Liver (tissue), 9 donors: ENCODE data around the gene MSMP. TPM values are rescaled to one million over a fixed set of nuclear protein-coding genes. Genes with fewer than 3 reads are reported as not detected.
A peak's percentile ranks its signal among the peaks of the same experiment; 100 is the strongest.

Experiments
- DNase-seq: peaks from one replicate; pipeline ENCODE4 v3.0.0-alpha.2; 2017; ENCODE audit warnings: low spot score
- H3K27ac ChIP-seq, 2 donors: one replicate each; pipeline ENCODE4 v1.7.0; 2013; ENCODE audit warnings: inconsistent platforms in 2 of 2, low read length in 2 of 2, control low read depth in 1 of 2, low read depth in 1 of 2, mild to moderate bottlenecking in 1 of 2
- H3K27me3 ChIP-seq, 4 donors: one replicate each; pipeline versions ENCODE4 v1.6.1 to v1.7.0; 2013; ENCODE audit warnings: low read length in 3 of 4, inconsistent platforms in 1 of 4, mild to moderate bottlenecking in 1 of 4, moderate library complexity in 1 of 4; ENCODE audit not compliant: control insufficient read depth in 4 of 4, insufficient read depth in 4 of 4
- H3K36me3 ChIP-seq, 4 donors: one replicate each; pipeline versions ENCODE4 v1.6.1 to v1.7.0; 2013; ENCODE audit warnings: low read length in 3 of 4, mild to moderate bottlenecking in 3 of 4, low read depth in 1 of 4, moderate library complexity in 1 of 4; ENCODE audit not compliant: control insufficient read depth in 4 of 4, insufficient read depth in 3 of 4
- H3K4me1 ChIP-seq, 4 donors: one replicate each; pipeline versions ENCODE4 v1.6.1 to v1.7.0; 2013; ENCODE audit warnings: low read length in 3 of 4, mild to moderate bottlenecking in 3 of 4, moderate library complexity in 1 of 4; ENCODE audit not compliant: control insufficient read depth in 4 of 4, insufficient read depth in 4 of 4
- H3K4me3 ChIP-seq, 3 donors: one replicate each; pipeline versions ENCODE4 v1.6.1 to v1.7.0; 2013; ENCODE audit warnings: low read length in 3 of 3, control low read depth in 1 of 3, low read depth in 1 of 3, mild to moderate bottlenecking in 1 of 3
- H3K9ac ChIP-seq, 2 donors: one replicate each; pipeline ENCODE4 v1.7.0; 2013; ENCODE audit warnings: low read length in 2 of 2, mild to moderate bottlenecking in 2 of 2, moderate library complexity in 2 of 2, control low read depth in 1 of 2, low read depth in 1 of 2
- H3K9me3 ChIP-seq, 4 donors: one replicate each; pipeline versions ENCODE4 v1.6.1 to v1.7.0; 2013; ENCODE audit warnings: low read length in 3 of 4; ENCODE audit not compliant: control insufficient read depth in 4 of 4
- EGR1 ChIP-seq, 2 donors: IDR thresholded peaks; 2 replicates each; pipeline ENCODE4 v1.6.1; 2016 to 2018; ENCODE audit warnings: antibody characterized with exemption in 2 of 2, low read depth in 2 of 2
- FOXA2 ChIP-seq: IDR thresholded peaks from 2 replicates; pipeline ENCODE4 v1.6.1; 2016; ENCODE audit warnings: antibody characterized with exemption
- GABPA ChIP-seq, 2 donors: IDR thresholded peaks in 1 of 2; conservative IDR thresholded peaks in 1 of 2; 2 replicates each; pipeline ENCODE4 v1.6.1; 2016; ENCODE audit warnings: antibody characterized with exemption in 2 of 2, mild to moderate bottlenecking in 1 of 2, moderate library complexity in 1 of 2
- HNF4A ChIP-seq, 2 donors: conservative IDR thresholded peaks; 2 replicates each; pipeline ENCODE4 v1.6.1; 2016; ENCODE audit warnings: antibody characterized with exemption in 2 of 2, mild to moderate bottlenecking in 2 of 2
- JUND ChIP-seq, 2 donors: IDR thresholded peaks; 2 replicates each; pipeline ENCODE4 v1.6.1; 2016; ENCODE audit warnings: antibody characterized with exemption in 2 of 2
- NR2F2 ChIP-seq: IDR thresholded peaks from 2 replicates; pipeline ENCODE4 v1.6.1; 2016; ENCODE audit warnings: antibody characterized with exemption
- RAD21 ChIP-seq, 2 donors: IDR thresholded peaks; 2 replicates each; pipeline ENCODE4 v1.6.1; 2016; ENCODE audit warnings: antibody characterized with exemption in 2 of 2, mild to moderate bottlenecking in 2 of 2
- RXRA ChIP-seq, 2 donors: IDR thresholded peaks; 2 replicates each; pipeline ENCODE4 v1.6.1; 2017 to 2018; ENCODE audit warnings: antibody characterized with exemption in 2 of 2, mild to moderate bottlenecking in 1 of 2
- SP1 ChIP-seq: IDR thresholded peaks from 2 replicates; pipeline ENCODE4 v1.6.1; 2018; ENCODE audit warnings: antibody characterized with exemption, mild to moderate bottlenecking
- TAF1 ChIP-seq: conservative IDR thresholded peaks from 2 replicates; pipeline ENCODE4 v1.6.1; 2016; ENCODE audit warnings: antibody characterized with exemption, mild to moderate bottlenecking
- YY1 ChIP-seq: IDR thresholded peaks from 2 replicates; pipeline ENCODE4 v1.6.1; 2016; ENCODE audit warnings: antibody characterized with exemption, mild to moderate bottlenecking
- WGBS: extraction: QIAGEN DNeasy Blood & Tissue Kit; methylation state at CpG from one replicate; pipeline ENCODE4 v1.1.7; 2013; 5-methylcytosine and 5-hydroxymethylcytosine counted together
- polyA plus RNA-seq, 2 donors: library from polyadenylated mRNA; stranded (reverse) in 1 of 2; unstranded in 1 of 2; fragments of 200-250 nt in 1 of 2; fragments of >200 nt in 1 of 2; fragmentation: Nextera tagmentation in 1 of 2; extraction: Ambion mirVana in 1 of 2; gene quantifications; one replicate each; pipeline versions ENCODE4 v1.2.1 to v1.2.3, GENCODE V29; 2013 to 2015
- total RNA-seq, 2 donors: library from RNA; depleted of rRNA; stranded (reverse); fragments of >200 nt; gene quantifications; one replicate each; pipeline ENCODE4 v1.2.3, GENCODE V29; 2014
- TF ChIP-seq, protein P1 (sequence below): IDR thresholded peaks from 2 replicates; pipeline ENCODE4 v1.6.1; 2016; ENCODE audit warnings: antibody characterized with exemption
- TF ChIP-seq, protein P2 (sequence below): IDR thresholded peaks from 2 replicates; pipeline ENCODE4 v1.6.1; 2016; ENCODE audit warnings: antibody characterized with exemption
- TF ChIP-seq, protein P3 (sequence below): fragments of 150-350 bp; IDR thresholded peaks from 2 replicates; pipeline ENCODE4 v1.5.1; 2017; ENCODE audit warnings: improper control_type of control experiment, low read depth, low read length; ENCODE audit not compliant: missing input control
- TF ChIP-seq, protein P4 (sequence below): IDR thresholded peaks from 2 replicates; pipeline ENCODE4 v1.6.1; 2016; ENCODE audit warnings: antibody characterized with exemption, mild to moderate bottlenecking
- TF ChIP-seq, protein P5 (sequence below): IDR thresholded peaks from 2 replicates; pipeline ENCODE4 v1.6.1; 2016; ENCODE audit warnings: antibody characterized with exemption
- donor health status: healthy.
- donor health status: healthy.
- donor health status: healthy.
- donor health status: healthy.
- donor health status: healthy.

Gene MSMP
- total and polyA plus RNA-seq, 4 donors = not detected

DNA sequence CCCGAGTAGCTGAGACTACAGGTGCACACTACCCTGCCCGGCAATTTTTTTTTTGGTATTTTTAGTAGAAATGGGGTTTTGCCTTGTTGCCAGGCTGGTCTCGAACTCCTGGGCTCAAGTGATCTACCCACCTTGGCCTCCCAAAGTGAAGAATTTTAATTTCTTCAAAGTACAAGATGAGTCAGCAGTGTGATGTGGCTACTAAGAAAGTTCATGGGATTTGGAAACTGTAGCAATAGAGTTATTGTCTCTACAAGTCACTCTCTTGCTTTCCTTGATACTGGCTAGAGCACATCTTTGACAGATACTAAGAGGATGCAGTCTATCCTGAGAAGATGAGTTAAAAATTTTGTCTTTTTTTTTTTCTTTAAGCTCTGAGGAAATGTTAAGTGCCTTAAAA, 20.0 kb downstream of the MSMP start (continued):
- TF ChIP-seq, protein P1, sequence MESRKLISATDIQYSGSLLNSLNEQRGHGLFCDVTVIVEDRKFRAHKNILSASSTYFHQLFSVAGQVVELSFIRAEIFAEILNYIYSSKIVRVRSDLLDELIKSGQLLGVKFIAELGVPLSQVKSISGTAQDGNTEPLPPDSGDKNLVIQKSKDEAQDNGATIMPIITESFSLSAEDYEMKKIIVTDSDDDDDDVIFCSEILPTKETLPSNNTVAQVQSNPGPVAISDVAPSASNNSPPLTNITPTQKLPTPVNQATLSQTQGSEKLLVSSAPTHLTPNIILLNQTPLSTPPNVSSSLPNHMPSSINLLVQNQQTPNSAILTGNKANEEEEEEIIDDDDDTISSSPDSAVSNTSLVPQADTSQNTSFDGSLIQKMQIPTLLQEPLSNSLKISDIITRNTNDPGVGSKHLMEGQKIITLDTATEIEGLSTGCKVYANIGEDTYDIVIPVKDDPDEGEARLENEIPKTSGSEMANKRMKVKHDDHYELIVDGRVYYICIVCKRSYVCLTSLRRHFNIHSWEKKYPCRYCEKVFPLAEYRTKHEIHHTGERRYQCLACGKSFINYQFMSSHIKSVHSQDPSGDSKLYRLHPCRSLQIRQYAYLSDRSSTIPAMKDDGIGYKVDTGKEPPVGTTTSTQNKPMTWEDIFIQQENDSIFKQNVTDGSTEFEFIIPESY = no peak
- no peak for TF ChIP-seq TAF1
- no peak for TF ChIP-seq EGR1 (IDR thresholded peaks at IDR 0.05; ENCODE audit: low read depth in 2 of 2)
- TF ChIP-seq, protein P2, sequence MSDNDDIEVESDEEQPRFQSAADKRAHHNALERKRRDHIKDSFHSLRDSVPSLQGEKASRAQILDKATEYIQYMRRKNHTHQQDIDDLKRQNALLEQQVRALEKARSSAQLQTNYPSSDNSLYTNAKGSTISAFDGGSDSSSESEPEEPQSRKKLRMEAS = no peak
- no peak for TF ChIP-seq HNF4A (conservative IDR thresholded peaks at IDR 0.05)
- TF ChIP-seq NR2F2 = no peak

DNA sequence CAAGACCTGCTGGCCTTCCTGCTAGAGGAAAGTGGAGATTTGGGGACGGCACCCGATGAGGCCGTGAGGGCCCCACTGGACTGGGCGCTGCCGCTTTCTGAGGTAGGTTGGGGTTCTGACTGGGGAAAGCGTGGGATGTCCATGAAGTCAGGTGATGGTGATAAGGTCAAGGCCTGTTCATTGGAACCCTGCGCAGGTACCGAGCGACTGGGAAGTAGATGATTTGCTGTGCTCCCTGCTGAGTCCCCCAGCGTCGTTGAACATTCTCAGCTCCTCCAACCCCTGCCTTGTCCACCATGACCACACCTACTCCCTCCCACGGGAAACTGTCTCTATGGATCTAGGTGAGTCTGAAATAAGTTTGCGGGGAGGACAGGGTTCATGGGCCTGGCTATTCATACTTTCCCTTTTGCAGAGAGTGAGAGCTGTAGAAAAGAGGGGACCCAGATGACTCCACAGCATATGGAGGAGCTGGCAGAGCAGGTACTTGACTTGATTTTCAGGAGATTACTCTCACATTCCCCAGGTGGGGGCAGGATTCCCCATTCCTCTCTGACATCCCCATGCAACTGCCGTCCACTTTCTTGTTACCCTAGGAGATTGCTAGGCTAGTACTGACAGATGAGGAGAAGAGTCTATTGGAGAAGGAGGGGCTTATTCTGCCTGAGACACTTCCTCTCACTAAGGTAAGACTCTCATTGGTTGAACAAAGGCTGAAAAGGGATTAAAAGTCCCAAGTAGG, 21.1 kb downstream of the MSMP start:
- Histone ChIP-seq H3K27ac (peak overlapping the region; percentile 95 to 98), H3K36me3 (peaks cover 4 to 26% (median 18%) of the 10 kb centered on the region in 4 donors), H3K9me3 (no peaks in the 10 kb centered on the region), H3K4me1 (peaks cover 17 to 55% (median 42%) of the 10 kb centered on the region in 4 donors), H3K9ac (peak overlapping the region; percentile 83 to 89), H3K4me3 (peak overlapping the region; percentile 75 to 90 (median 87)), H3K27me3 (no peaks in the 10 kb centered on the region)
- TF ChIP-seq RXRA (IDR thresholded peaks at IDR 0.05) (no peak), YY1 (no peak), JUND (IDR thresholded peaks at IDR 0.05) (no peak), FOXA2 (no peak), SP1 (no peak)
- TF ChIP-seq, protein P3, sequence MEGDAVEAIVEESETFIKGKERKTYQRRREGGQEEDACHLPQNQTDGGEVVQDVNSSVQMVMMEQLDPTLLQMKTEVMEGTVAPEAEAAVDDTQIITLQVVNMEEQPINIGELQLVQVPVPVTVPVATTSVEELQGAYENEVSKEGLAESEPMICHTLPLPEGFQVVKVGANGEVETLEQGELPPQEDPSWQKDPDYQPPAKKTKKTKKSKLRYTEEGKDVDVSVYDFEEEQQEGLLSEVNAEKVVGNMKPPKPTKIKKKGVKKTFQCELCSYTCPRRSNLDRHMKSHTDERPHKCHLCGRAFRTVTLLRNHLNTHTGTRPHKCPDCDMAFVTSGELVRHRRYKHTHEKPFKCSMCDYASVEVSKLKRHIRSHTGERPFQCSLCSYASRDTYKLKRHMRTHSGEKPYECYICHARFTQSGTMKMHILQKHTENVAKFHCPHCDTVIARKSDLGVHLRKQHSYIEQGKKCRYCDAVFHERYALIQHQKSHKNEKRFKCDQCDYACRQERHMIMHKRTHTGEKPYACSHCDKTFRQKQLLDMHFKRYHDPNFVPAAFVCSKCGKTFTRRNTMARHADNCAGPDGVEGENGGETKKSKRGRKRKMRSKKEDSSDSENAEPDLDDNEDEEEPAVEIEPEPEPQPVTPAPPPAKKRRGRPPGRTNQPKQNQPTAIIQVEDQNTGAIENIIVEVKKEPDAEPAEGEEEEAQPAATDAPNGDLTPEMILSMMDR = no peak
- under 1% methylated on average over 14 of the region's 14 CpGs for WGBS
- DNase-seq = no peak

DNA sequence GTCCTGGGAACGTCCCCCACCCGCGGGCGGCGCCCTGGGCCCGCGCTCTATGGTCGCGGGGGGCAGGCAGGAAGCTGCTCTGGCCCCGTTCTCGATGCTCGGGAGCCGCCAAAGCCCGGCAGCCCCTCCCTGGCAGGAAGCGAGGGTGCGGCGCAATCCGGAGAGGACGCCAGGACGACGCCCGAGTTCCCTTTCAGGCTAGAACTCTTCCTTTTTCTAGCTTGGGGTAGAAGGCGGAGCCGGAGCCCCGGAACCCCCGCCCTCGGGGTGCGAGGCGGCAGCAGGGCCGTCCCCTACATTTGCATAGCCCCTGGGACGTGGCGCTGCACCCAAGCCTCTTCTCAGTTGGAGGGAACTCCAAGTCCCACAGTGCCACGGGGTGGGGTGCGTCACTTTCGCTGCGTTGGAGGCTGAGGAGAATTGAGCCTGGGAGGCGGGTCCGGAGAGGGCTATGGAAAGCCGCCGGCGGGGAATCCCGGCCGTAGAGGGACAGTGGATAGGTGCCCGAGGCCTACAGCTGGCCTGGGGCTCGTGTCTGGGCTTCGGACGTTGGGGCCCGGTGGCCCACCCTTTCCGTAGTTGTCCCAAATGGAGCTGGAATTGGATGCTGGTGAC, 21.8 kb downstream of the MSMP start, which contains the start of the genes CREB3 and TLN1:
CREB3 (plus strand) TSS at position 482 of the 615 bp plus-strand sequence; CDS start at position 589, 107 bp downstream.
TLN1 (minus strand) TSS at position 11 of the 615 bp plus-strand sequence. CDS start 6,501 bp downstream, outside the sequence.
- peaks cover 20 to 62% (median 48%) of the 10 kb centered on the region in 4 donors for H3K4me1 ChIP-seq
- peaks cover 4 to 20% (median 11%) of the 10 kb centered on the region in 4 donors for H3K36me3 ChIP-seq
- peak within 1 kb of the TSS; percentile 95 to 98 for H3K27ac ChIP-seq
- DNase-seq = peak; percentile 93
- no peaks in the 10 kb centered on the region for H3K9me3 ChIP-seq
- H3K4me3 ChIP-seq = peak within 1 kb of the TSS; percentile 75 to 91 (median 90)
- WGBS = under 1% methylated on average over 49 of the region's 49 CpGs
- H3K9ac ChIP-seq = peak within 1 kb of the TSS; percentile 89 to 96
- no peaks in the 10 kb centered on the region for H3K27me3 ChIP-seq
- TF ChIP-seq EGR1 (IDR thresholded peaks at IDR 0.05; ENCODE audit: low read depth in 2 of 2) (peak; percentile 66 to 72), NR2F2 (peak; percentile 65), RAD21 (IDR thresholded peaks at IDR 0.05) (peak; percentile 44 to 47), YY1 (peak; percentile 93), GABPA (IDR thresholded peaks at IDR 0.05 in 1 of 2, conservative IDR thresholded peaks at IDR 0.05 in 1 of 2) (peak; percentile 74 to 91)
- TF ChIP-seq, protein P4, sequence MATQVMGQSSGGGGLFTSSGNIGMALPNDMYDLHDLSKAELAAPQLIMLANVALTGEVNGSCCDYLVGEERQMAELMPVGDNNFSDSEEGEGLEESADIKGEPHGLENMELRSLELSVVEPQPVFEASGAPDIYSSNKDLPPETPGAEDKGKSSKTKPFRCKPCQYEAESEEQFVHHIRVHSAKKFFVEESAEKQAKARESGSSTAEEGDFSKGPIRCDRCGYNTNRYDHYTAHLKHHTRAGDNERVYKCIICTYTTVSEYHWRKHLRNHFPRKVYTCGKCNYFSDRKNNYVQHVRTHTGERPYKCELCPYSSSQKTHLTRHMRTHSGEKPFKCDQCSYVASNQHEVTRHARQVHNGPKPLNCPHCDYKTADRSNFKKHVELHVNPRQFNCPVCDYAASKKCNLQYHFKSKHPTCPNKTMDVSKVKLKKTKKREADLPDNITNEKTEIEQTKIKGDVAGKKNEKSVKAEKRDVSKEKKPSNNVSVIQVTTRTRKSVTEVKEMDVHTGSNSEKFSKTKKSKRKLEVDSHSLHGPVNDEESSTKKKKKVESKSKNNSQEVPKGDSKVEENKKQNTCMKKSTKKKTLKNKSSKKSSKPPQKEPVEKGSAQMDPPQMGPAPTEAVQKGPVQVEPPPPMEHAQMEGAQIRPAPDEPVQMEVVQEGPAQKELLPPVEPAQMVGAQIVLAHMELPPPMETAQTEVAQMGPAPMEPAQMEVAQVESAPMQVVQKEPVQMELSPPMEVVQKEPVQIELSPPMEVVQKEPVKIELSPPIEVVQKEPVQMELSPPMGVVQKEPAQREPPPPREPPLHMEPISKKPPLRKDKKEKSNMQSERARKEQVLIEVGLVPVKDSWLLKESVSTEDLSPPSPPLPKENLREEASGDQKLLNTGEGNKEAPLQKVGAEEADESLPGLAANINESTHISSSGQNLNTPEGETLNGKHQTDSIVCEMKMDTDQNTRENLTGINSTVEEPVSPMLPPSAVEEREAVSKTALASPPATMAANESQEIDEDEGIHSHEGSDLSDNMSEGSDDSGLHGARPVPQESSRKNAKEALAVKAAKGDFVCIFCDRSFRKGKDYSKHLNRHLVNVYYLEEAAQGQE = peak; percentile 88
- TF ChIP-seq, protein P1 = no peak
- TF ChIP-seq, protein P5, sequence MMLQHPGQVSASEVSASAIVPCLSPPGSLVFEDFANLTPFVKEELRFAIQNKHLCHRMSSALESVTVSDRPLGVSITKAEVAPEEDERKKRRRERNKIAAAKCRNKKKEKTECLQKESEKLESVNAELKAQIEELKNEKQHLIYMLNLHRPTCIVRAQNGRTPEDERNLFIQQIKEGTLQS = no peak
